ENCODE data around the gene SRMS. TPM values are rescaled to one million over a fixed set of nuclear protein-coding genes. Genes with fewer than 3 reads are reported as not detected.

Gene SRMS
- total RNA-seq, 4 donors from 2014 or later: not detected

DNA sequence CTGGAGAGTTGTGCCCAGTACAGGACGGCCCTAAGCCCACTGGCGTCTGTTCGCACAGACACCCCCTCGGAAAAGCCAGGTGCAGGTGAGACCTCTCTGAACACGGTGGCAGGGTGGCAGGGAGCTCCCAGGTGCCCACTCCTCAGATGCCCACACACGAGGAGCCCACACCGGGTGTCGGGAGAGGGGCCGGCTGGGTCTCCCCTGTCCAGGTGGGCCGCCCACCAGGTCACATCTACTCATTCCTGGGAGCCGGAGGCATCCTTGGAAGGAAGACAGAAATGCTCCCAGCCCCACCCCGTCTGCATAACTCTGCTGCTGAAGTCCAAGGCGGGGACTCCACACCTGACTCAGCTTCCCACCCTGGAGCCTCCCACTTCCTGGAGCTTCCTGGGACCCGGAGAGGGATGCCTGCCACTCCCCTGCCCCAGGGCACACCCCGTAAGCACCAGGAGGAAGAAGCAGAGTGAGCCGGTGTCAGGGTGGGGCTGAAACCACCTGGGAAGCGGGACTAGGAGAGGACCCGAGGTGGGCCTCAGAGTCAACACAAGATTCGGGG is 2.5 kb downstream of the SRMS start:
- peaks cover 0 to 5% (median 0%) of the 10 kb centered on the region in 4 donors for H3K4me1 ChIP-seq
- H3K27ac ChIP-seq: no peak overlapping the region
- no peak for DNase-seq (ENCODE audit: low spot score in 2 of 2)
- H3K36me3 ChIP-seq: no peaks in the 10 kb centered on the region
- H3K4me3 ChIP-seq: no peak overlapping the region
- peaks cover 0 to 51% of the 10 kb centered on the region in 2 donors for H3K27me3 ChIP-seq
- no peaks in the 10 kb centered on the region for H3K9me3 ChIP-seq
- 64 to 66% methylated on average over 15 to 19 of the region's 19 CpGs for WGBS, 2 donors
- TF ChIP-seq POLR2A (IDR thresholded peaks at IDR 0.05) (no peak), EP300 (IDR thresholded peaks at IDR 0.05) (no peak)
- TF ChIP-seq, protein P1, sequence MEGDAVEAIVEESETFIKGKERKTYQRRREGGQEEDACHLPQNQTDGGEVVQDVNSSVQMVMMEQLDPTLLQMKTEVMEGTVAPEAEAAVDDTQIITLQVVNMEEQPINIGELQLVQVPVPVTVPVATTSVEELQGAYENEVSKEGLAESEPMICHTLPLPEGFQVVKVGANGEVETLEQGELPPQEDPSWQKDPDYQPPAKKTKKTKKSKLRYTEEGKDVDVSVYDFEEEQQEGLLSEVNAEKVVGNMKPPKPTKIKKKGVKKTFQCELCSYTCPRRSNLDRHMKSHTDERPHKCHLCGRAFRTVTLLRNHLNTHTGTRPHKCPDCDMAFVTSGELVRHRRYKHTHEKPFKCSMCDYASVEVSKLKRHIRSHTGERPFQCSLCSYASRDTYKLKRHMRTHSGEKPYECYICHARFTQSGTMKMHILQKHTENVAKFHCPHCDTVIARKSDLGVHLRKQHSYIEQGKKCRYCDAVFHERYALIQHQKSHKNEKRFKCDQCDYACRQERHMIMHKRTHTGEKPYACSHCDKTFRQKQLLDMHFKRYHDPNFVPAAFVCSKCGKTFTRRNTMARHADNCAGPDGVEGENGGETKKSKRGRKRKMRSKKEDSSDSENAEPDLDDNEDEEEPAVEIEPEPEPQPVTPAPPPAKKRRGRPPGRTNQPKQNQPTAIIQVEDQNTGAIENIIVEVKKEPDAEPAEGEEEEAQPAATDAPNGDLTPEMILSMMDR (IDR thresholded peaks at IDR 0.05): no peak

DNA sequence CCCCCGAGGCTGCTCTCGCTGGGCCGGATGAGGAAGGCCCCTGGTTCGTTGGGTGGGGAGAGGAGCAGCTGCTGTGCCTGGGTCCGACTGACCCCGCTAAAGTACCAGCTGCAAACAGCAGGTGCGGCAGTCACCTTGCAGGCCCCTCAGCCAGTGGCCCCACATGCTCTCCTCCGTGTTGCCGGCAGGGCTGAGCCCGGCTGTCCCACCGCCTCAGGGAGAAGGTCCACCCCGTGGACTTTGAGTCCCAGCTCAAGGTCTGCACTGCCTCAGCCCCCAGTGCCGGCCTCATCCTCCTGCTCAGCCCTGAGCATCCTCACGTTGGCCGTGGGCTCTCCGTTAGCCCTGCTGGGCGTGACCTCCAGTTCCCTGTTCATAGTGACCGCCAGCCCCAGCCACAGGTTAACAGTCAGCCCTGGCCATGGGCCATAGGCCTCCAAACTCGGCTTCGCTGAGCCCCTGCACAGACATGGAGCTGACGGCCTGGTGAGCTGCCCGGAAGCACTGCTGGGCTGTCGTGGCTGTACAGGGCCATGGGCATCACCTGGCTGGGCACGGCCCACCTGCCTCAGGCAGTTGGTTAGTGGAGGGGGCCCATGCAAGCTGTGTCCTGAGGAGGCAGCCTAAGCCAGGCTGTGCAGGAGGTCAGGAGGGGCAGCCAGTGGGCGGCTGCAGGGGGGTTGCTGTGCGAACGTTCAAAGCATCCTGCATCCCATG is 3.1 kb downstream of the SRMS start:
- DNase-seq (ENCODE audit: low spot score in 2 of 2): no peak
- 65 to 75% methylated on average over 12 to 16 of the region's 27 CpGs for WGBS, 2 donors
- H3K27ac ChIP-seq: no peak overlapping the region
- H3K9me3 ChIP-seq: no peaks in the 10 kb centered on the region
- peaks cover 0 to 5% (median 0%) of the 10 kb centered on the region in 4 donors for H3K4me1 ChIP-seq
- H3K4me3 ChIP-seq: no peak overlapping the region
- H3K27me3 ChIP-seq: peaks cover 0 to 45% of the 10 kb centered on the region in 2 donors
- H3K36me3 ChIP-seq: no peaks in the 10 kb centered on the region
- TF ChIP-seq POLR2A (IDR thresholded peaks at IDR 0.05) (no peak), EP300 (IDR thresholded peaks at IDR 0.05) (no peak)
- TF ChIP-seq, protein P1 (IDR thresholded peaks at IDR 0.05): no peak

DNA sequence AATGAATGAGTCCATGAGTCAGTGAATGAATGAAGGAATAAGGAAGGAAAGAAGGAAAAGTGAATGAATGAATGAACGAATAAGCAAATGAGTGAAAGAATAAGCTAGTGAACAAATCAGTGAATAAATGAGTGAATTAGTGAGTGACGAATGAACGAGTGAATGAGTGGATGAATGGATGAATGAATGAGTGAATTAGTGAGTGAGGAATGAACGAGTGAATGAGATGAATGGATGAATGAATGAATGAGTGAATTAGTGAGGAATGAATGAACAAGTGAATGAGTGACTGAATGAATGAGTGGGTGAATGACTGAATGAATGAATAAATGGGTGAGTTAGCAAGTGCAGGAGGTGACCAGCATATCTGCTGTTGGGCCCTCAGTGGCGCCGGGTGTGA is 3.8 kb downstream of the SRMS start:
- H3K4me1 ChIP-seq: peaks cover 0 to 5% (median 0%) of the 10 kb centered on the region in 4 donors
- WGBS, 2 donors: 89 to 90% methylated on average over 6 of the region's 6 CpGs
- peaks cover 0 to 45% of the 10 kb centered on the region in 2 donors for H3K27me3 ChIP-seq
- no peak for DNase-seq (ENCODE audit: low spot score in 2 of 2)
- TF ChIP-seq EP300 (IDR thresholded peaks at IDR 0.05) (no peak), POLR2A (IDR thresholded peaks at IDR 0.05) (no peak)
- TF ChIP-seq, protein P1 (IDR thresholded peaks at IDR 0.05): no peak
- no peak overlapping the region for H3K4me3 ChIP-seq
- H3K27ac ChIP-seq: no peak overlapping the region
- no peaks in the 10 kb centered on the region for H3K36me3 ChIP-seq
- H3K9me3 ChIP-seq: no peaks in the 10 kb centered on the region

DNA sequence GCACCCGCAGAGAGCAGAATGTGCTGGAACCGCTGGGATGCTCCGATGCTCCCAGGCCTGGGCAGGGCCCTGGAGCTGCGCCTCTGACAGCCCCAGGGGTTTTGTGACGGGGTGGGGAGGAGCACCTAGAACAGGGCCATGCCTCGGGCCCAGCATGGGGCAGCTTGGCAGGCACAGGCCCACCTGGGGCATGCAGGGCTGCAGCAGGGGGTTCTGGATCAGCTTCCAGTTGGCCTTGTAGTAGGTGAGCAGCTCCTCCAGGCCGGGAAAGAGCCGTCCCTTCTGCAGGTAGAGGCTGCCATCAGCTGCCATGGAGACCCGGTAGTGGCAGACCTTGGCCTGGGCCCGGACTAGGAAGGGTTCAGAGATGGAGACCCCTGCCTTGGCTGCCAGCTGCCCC is 4.4 kb downstream of the SRMS start:
- WGBS, 2 donors: 67 to 89% methylated on average over 3 to 8 of the region's 10 CpGs
- Histone ChIP-seq H3K27ac (no peak overlapping the region), H3K36me3 (no peaks in the 10 kb centered on the region), H3K9me3 (no peaks in the 10 kb centered on the region), H3K4me3 (no peak overlapping the region), H3K27me3 (peaks cover 0 to 39% of the 10 kb centered on the region in 2 donors), H3K4me1 (peaks cover 0 to 9% (median 3%) of the 10 kb centered on the region in 4 donors)
- TF ChIP-seq POLR2A (IDR thresholded peaks at IDR 0.05) (no peak), EP300 (IDR thresholded peaks at IDR 0.05) (no peak)
- TF ChIP-seq, protein P1 (IDR thresholded peaks at IDR 0.05): no peak
- DNase-seq (ENCODE audit: low spot score in 2 of 2): no peak

DNA sequence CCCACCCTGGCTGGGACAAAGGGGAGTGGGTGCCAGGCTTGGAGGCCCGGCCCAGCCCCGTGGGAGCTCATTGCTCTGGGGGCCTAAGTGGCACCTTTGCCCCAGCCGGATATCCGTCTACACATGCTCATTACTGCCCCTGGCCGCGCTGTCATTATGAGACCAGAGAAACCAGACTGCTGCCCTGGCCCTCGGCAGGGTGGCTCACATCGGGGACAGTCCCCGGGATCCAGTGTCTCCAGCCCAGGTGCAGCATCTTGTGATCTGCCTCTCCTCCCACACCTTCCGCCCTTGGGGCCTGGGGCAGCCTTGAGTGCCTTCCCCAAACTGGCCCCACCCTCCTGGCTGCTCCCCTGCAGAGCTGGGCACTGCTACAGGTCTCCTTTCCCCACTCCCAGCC is 4.9 kb downstream of the SRMS start:
- Histone ChIP-seq H3K27me3 (peaks cover 0 to 35% of the 10 kb centered on the region in 2 donors), H3K27ac (no peak overlapping the region), H3K4me1 (peaks cover 0 to 11% (median 5%) of the 10 kb centered on the region in 4 donors), H3K36me3 (no peaks in the 10 kb centered on the region), H3K4me3 (no peak overlapping the region), H3K9me3 (no peaks in the 10 kb centered on the region)
- 70 to 81% methylated on average over 4 to 9 of the region's 10 CpGs for WGBS, 2 donors
- DNase-seq (ENCODE audit: low spot score in 2 of 2): no peak
- TF ChIP-seq EP300 (IDR thresholded peaks at IDR 0.05) (no peak), POLR2A (IDR thresholded peaks at IDR 0.05) (no peak)
- TF ChIP-seq, protein P1 (IDR thresholded peaks at IDR 0.05): no peak
